Measurements from ENCODE around the gene NTN4.
"Not testable (repeated sequence)": the region's sequence is repeated elsewhere in the genome, so short reads cannot be mapped to it uniquely, and the experiment has no call there.

The NTN4 gene

GRCh38 chr12:95796225-95796981, 5.8 kb upstream of the NTN4 start:
- no peaks in the 10 kb centered on the region for H3K36me3 ChIP-seq (ENCODE audit: control insufficient read depth, insufficient read depth, low read length)
- H3K27ac ChIP-seq (ENCODE audit: low read depth, low read length, severe bottlenecking): no peak overlapping the region
- WGBS, 2 experiments (ENCODE audit: insufficient coverage in 2 of 2): 94 to 100% methylated on average over 1 to 3 of the region's 4 CpGs
- H3K4me1 ChIP-seq (ENCODE audit: control insufficient read depth, insufficient read depth, low read length, poor library complexity, severe bottlenecking): no peaks in the 10 kb centered on the region
- H3K9me3 ChIP-seq (ENCODE audit: control insufficient read depth, low read length): no peaks in the 10 kb centered on the region
- H3K4me3 ChIP-seq (ENCODE audit: extremely low read depth, insufficient read depth, low read length, poor library complexity, severe bottlenecking): no peak overlapping the region

DNA sequence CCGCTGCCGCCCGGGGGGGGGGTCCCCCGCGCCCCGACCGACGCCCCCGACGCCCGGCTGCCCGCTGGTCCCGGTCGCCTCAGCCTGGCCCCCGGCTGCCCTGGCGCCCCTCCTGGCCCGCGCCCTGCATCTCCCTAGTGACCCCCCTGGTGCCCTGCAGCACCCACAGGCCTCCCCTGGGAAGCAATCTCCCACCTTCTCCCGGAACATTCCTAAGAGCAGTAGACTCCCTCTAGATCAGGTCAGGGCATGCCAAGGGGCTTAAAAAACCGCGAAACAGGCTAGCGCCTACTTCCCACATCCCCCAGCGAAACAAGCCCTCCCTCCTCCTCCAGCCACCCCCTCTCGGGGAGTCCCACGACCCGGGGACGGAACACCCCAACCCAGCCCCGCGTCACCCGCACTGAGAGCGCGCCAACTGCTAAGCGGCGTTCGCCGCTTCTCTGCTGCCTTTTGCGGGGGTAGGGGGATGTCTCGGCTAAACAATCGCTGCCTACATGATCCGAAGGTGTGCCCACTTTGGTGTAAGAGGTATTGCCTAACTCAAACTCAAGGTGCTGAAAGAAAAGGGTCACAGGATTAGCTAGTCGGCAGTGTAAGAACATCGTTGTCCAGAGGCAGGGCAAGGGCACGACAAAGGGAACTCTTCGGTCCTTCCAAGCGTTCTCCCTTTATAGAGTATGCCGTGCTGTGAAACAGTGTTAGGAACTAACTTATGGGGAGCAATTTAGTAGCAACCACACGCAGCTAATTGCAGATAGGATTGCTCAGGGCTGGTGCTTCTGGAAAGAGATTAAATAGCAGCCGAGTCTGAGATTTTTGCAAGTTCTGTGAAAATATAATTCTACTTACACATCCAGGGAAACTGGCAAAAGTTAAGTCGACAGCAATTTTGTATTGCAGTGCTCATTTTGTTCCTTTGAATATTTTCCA, 619 bp upstream of the NTN4 start:
- Histone ChIP-seq H3K36me3 (ENCODE audit: control insufficient read depth, insufficient read depth, low read length) (no peaks in the 10 kb centered on the region), H3K4me1 (ENCODE audit: control insufficient read depth, insufficient read depth, low read length, poor library complexity, severe bottlenecking) (peaks cover 8% of the 10 kb centered on the region), H3K4me3 (ENCODE audit: extremely low read depth, insufficient read depth, low read length, poor library complexity, severe bottlenecking) (peak overlapping the region; percentile 49), H3K9me3 (ENCODE audit: control insufficient read depth, low read length) (no peaks in the 10 kb centered on the region), H3K27ac (ENCODE audit: low read depth, low read length, severe bottlenecking) (no peak overlapping the region)
- WGBS, 2 experiments (ENCODE audit: insufficient coverage in 2 of 2): 1% methylated on average over 25 to 28 of the region's 49 CpGs

GRCh38 chr12:95789126-95790032, 1.2 kb downstream of the NTN4 start:
- H3K4me3 ChIP-seq (ENCODE audit: extremely low read depth, insufficient read depth, low read length, poor library complexity, severe bottlenecking): peak overlapping the region; percentile 49
- H3K4me1 ChIP-seq (ENCODE audit: control insufficient read depth, insufficient read depth, low read length, poor library complexity, severe bottlenecking): peaks cover 8% of the 10 kb centered on the region
- 1 to 2% methylated on average over 34 of the region's 39 CpGs for WGBS, 2 experiments (ENCODE audit: insufficient coverage in 2 of 2)
- no peak overlapping the region for H3K27ac ChIP-seq (ENCODE audit: low read depth, low read length, severe bottlenecking)
- no peaks in the 10 kb centered on the region for H3K36me3 ChIP-seq (ENCODE audit: control insufficient read depth, insufficient read depth, low read length)
- H3K9me3 ChIP-seq (ENCODE audit: control insufficient read depth, low read length): no peaks in the 10 kb centered on the region

GRCh38 chr12:95788637-95789036, 1.9 kb downstream of the NTN4 start:
- Histone ChIP-seq H3K36me3 (ENCODE audit: control insufficient read depth, insufficient read depth, low read length) (no peaks in the 10 kb centered on the region), H3K4me3 (ENCODE audit: extremely low read depth, insufficient read depth, low read length, poor library complexity, severe bottlenecking) (no peak overlapping the region), H3K4me1 (ENCODE audit: control insufficient read depth, insufficient read depth, low read length, poor library complexity, severe bottlenecking) (peaks cover 8% of the 10 kb centered on the region), H3K27ac (ENCODE audit: low read depth, low read length, severe bottlenecking) (no peak overlapping the region), H3K9me3 (ENCODE audit: control insufficient read depth, low read length) (no peaks in the 10 kb centered on the region)
- no CpG with 5 or more reads among the region's 1 CpG for WGBS, 2 experiments (ENCODE audit: insufficient coverage in 2 of 2)

- no peak overlapping the region for H3K4me3 ChIP-seq (ENCODE audit: extremely low read depth, insufficient read depth, low read length, poor library complexity, severe bottlenecking)
- H3K36me3 ChIP-seq (ENCODE audit: control insufficient read depth, insufficient read depth, low read length): no peaks in the 10 kb centered on the region
- H3K4me1 ChIP-seq (ENCODE audit: control insufficient read depth, insufficient read depth, low read length, poor library complexity, severe bottlenecking): peaks cover 8% of the 10 kb centered on the region
- 91 to 92% methylated on average over 9 of the region's 12 CpGs for WGBS, 2 experiments (ENCODE audit: insufficient coverage in 2 of 2)
- H3K9me3 ChIP-seq (ENCODE audit: control insufficient read depth, low read length): no peaks in the 10 kb centered on the region
- no peak overlapping the region for H3K27ac ChIP-seq (ENCODE audit: low read depth, low read length, severe bottlenecking)
Measured at GRCh38 chr12:95787274-95787818, 3.2 kb downstream of the NTN4 start.

- no peaks in the 10 kb centered on the region for H3K36me3 ChIP-seq (ENCODE audit: control insufficient read depth, insufficient read depth, low read length)
- no peak overlapping the region for H3K27ac ChIP-seq (ENCODE audit: low read depth, low read length, severe bottlenecking)
- no peak overlapping the region for H3K4me3 ChIP-seq (ENCODE audit: extremely low read depth, insufficient read depth, low read length, poor library complexity, severe bottlenecking)
- peaks cover 8% of the 10 kb centered on the region for H3K4me1 ChIP-seq (ENCODE audit: control insufficient read depth, insufficient read depth, low read length, poor library complexity, severe bottlenecking)
- 100% methylated on average over 1 of the region's 1 CpG; no CpG with 5 or more reads in 1 of the 2 experiments for WGBS, 2 experiments (ENCODE audit: insufficient coverage in 2 of 2)
- H3K9me3 ChIP-seq (ENCODE audit: control insufficient read depth, low read length): no peaks in the 10 kb centered on the region
Measured at GRCh38 chr12:95784915-95785314, 5.6 kb downstream of the NTN4 start.

- WGBS, 2 experiments (ENCODE audit: insufficient coverage in 2 of 2): 80 to 100% methylated on average over 1 to 2 of the region's 4 CpGs
- no peak overlapping the region for H3K27ac ChIP-seq (ENCODE audit: low read depth, low read length, severe bottlenecking)
- H3K9me3 ChIP-seq (ENCODE audit: control insufficient read depth, low read length): no peaks in the 10 kb centered on the region
- H3K36me3 ChIP-seq (ENCODE audit: control insufficient read depth, insufficient read depth, low read length): no peaks in the 10 kb centered on the region
- H3K4me1 ChIP-seq (ENCODE audit: control insufficient read depth, insufficient read depth, low read length, poor library complexity, severe bottlenecking): peaks cover 3% of the 10 kb centered on the region
- H3K4me3 ChIP-seq (ENCODE audit: extremely low read depth, insufficient read depth, low read length, poor library complexity, severe bottlenecking): no peak overlapping the region
Measured at GRCh38 chr12:95784286-95784685, 6.3 kb downstream of the NTN4 start.

GRCh38 chr12:95775466-95775865, 15.1 kb downstream of the NTN4 start:
- not testable (repeated sequence) for H3K27ac ChIP-seq (ENCODE audit: low read depth, low read length, severe bottlenecking); H3K36me3 ChIP-seq (ENCODE audit: control insufficient read depth, insufficient read depth, low read length); H3K4me1 ChIP-seq (ENCODE audit: control insufficient read depth, insufficient read depth, low read length, poor library complexity, severe bottlenecking); H3K4me3 ChIP-seq (ENCODE audit: extremely low read depth, insufficient read depth, low read length, poor library complexity, severe bottlenecking); H3K9me3 ChIP-seq (ENCODE audit: control insufficient read depth, low read length)
- WGBS, 2 experiments (ENCODE audit: insufficient coverage in 2 of 2): 87 to 100% methylated on average over 3 to 7 of the region's 10 CpGs

DNA sequence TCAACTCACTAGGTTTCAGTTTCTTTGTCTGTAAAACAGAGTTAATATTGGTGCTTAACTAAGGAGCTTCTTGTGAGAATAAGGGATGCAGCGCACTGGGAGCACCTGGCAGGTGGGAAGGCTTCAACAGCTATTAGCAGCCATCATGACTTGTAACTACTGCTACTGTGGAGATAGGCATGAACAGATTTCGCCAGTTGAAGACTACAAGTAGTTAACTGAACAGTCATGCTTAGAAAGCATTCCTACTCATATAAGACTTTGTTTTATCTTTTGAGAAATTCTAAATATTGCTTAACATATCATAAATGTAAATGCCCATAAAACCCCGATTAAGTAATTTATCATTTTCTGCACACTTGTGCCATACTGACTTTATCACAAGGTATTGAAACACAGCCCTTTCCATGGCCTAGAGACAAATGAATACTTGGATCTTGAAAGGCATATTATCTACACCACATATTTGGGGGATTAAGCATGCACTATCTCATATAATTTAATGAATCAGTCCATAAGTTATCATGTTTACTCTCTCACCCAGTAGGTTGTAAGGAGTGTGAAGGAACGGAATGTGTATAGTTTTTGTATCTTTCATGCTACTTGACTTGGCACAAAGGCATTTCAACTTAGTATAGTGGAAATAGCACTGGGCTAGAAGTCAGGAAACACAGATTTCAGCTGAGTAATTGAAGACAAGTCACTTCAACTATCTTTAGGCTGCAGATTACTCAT, 16.1 kb downstream of the NTN4 start:
- 71 to 100% methylated on average over 1 of the region's 4 CpGs for WGBS, 2 experiments (ENCODE audit: insufficient coverage in 2 of 2)
- Histone ChIP-seq H3K4me3 (ENCODE audit: extremely low read depth, insufficient read depth, low read length, poor library complexity, severe bottlenecking) (no peak overlapping the region), H3K36me3 (ENCODE audit: control insufficient read depth, insufficient read depth, low read length) (no peaks in the 10 kb centered on the region), H3K27ac (ENCODE audit: low read depth, low read length, severe bottlenecking) (no peak overlapping the region), H3K4me1 (ENCODE audit: control insufficient read depth, insufficient read depth, low read length, poor library complexity, severe bottlenecking) (no peaks in the 10 kb centered on the region), H3K9me3 (ENCODE audit: control insufficient read depth, low read length) (no peaks in the 10 kb centered on the region)
